ENCODE data around the gene RBMS1. TPM values are rescaled to one million over a fixed set of nuclear protein-coding genes. Genes with fewer than 3 reads are reported as not detected.

The RBMS1 gene
- total RNA-seq, 4 donors from 2014 or later = 50.2 to 62.3 (median 59.1) TPM

- TF ChIP-seq POLR2A (IDR thresholded peaks at IDR 0.05) = no peak
- TF ChIP-seq, protein P1, sequence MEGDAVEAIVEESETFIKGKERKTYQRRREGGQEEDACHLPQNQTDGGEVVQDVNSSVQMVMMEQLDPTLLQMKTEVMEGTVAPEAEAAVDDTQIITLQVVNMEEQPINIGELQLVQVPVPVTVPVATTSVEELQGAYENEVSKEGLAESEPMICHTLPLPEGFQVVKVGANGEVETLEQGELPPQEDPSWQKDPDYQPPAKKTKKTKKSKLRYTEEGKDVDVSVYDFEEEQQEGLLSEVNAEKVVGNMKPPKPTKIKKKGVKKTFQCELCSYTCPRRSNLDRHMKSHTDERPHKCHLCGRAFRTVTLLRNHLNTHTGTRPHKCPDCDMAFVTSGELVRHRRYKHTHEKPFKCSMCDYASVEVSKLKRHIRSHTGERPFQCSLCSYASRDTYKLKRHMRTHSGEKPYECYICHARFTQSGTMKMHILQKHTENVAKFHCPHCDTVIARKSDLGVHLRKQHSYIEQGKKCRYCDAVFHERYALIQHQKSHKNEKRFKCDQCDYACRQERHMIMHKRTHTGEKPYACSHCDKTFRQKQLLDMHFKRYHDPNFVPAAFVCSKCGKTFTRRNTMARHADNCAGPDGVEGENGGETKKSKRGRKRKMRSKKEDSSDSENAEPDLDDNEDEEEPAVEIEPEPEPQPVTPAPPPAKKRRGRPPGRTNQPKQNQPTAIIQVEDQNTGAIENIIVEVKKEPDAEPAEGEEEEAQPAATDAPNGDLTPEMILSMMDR (IDR thresholded peaks at IDR 0.05) = no peak
- intact Hi-C loops (cut with DNase I; ENCODE audit: low total_unique reads) = no loop called here
- DNase-seq (ENCODE audit: low spot score in 2 of 2) = no peak
- no peak overlapping the region for H3K4me3 ChIP-seq (ENCODE audit: low read depth, poor library complexity, severe bottlenecking)
- WGBS, 2 donors = 62 to 67% methylated on average over 2 of the region's 2 CpGs
Measured at GRCh38 chr2:160533482-160533881, 39.9 kb upstream of the RBMS1 start.

- intact Hi-C loops (cut with DNase I; ENCODE audit: low total_unique reads) = no loop called here
- 90 to 93% methylated on average over 6 of the region's 6 CpGs for WGBS, 2 donors
- no peak overlapping the region for H3K4me3 ChIP-seq (ENCODE audit: low read depth, poor library complexity, severe bottlenecking)
- DNase-seq (ENCODE audit: low spot score in 2 of 2) = no peak
- TF ChIP-seq, protein P1 (IDR thresholded peaks at IDR 0.05) = no peak
- no peak for TF ChIP-seq POLR2A (IDR thresholded peaks at IDR 0.05)
Measured at GRCh38 chr2:160532388-160532787, 38.8 kb upstream of the RBMS1 start.

DNA sequence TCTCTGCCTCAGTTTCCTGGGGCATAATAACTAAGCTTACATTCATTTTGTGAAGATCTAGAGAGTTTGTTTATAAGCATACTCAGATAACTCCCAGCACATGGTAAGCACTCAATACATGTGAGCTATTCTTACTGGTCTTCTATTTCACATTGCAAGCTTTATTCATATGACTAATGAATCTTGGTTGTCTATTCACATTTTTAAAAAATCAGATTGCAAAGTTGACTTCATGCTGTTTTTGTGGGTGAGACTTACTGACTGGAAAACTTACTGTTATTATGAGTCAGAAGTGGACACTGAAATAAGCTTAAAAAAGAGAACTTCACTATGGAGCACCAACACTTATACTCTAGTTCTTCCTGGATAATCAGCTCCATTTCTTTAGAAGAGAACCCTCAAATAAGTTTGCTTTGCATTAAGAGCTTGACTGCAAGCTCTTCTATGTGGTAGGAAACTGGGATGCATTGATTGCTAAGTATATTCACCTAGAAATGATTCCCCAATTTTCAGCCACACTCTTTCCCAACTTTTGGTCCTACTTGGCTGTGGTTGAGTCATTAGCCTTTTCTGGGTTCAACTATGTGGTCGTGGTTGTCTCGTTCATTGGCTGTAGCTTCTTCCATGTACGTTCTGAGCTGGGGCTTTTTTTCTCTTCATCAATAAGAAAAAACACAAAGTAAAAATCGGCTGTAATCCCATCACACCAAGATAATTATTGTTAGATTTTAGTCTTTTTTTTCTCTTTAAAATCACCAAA lies 29.5 kb upstream of the RBMS1 start:
- DNase-seq (ENCODE audit: low spot score in 2 of 2) = no peak
- WGBS, 2 donors = 79 to 82% methylated on average over 4 of the region's 4 CpGs
- TF ChIP-seq POLR2A (IDR thresholded peaks at IDR 0.05) = no peak
- TF ChIP-seq, protein P1 (IDR thresholded peaks at IDR 0.05) = no peak
- intact Hi-C loops (cut with DNase I; ENCODE audit: low total_unique reads) = no loop called here
- H3K4me3 ChIP-seq (ENCODE audit: low read depth, poor library complexity, severe bottlenecking) = no peak overlapping the region

- WGBS, 2 donors = 61 to 66% methylated on average over 2 of the region's 2 CpGs
- no peak for DNase-seq (ENCODE audit: low spot score in 2 of 2)
- intact Hi-C loops (cut with DNase I; ENCODE audit: low total_unique reads) = no loop called here
- TF ChIP-seq, protein P1 (IDR thresholded peaks at IDR 0.05) = no peak
- TF ChIP-seq POLR2A (IDR thresholded peaks at IDR 0.05) = no peak
- no peak overlapping the region for H3K4me3 ChIP-seq (ENCODE audit: low read depth, poor library complexity, severe bottlenecking)
Measured at GRCh38 chr2:160517731-160518130, 24.1 kb upstream of the RBMS1 start.

GRCh38 chr2:160516547-160517365 lies 23.1 kb upstream of the RBMS1 start:
- 69 to 74% methylated on average over 10 of the region's 10 CpGs for WGBS, 2 donors
- no peak for DNase-seq (ENCODE audit: low spot score in 2 of 2)
- TF ChIP-seq, protein P1 (IDR thresholded peaks at IDR 0.05) = no peak
- no peak for TF ChIP-seq POLR2A (IDR thresholded peaks at IDR 0.05)
- H3K4me3 ChIP-seq (ENCODE audit: low read depth, poor library complexity, severe bottlenecking) = no peak overlapping the region
- intact Hi-C loops (cut with DNase I; ENCODE audit: low total_unique reads) = no loop called here

All from lower leg skin (tissue), 4 donors.